Neural cell (in vitro differentiated cells): ENCODE data around the gene THRAP3. TPM values are rescaled to one million over a fixed set of nuclear protein-coding genes. Genes with fewer than 3 reads are reported as not detected.

Source experiments
- H2AFZ ChIP-seq: fragments of 200-600, 300-800 bp; sonication (generic), shearing (Covaris generic); 2 replicates; pipeline ENCODE4 v1.6.0; 2014; ENCODE audit warnings: low read depth, mild to moderate bottlenecking, antibody characterized with exemption, low read length, moderate library complexity
- H3F3A ChIP-seq: fragments of 200-600 bp; shearing (Covaris generic); 2 replicates; pipeline ENCODE4 v1.6.1; 2016; ENCODE audit warnings: mild to moderate bottlenecking, moderate library complexity, mixed read lengths, antibody characterized with exemption, low read length; ENCODE audit not compliant: insufficient read depth, poor library complexity, severe bottlenecking
- H3K27ac ChIP-seq: fragments of 200-600, 300-800 bp; sonication (generic), shearing (Covaris generic); 2 replicates; pipeline ENCODE4 v1.5.1; 2014; ENCODE audit warnings: mild to moderate bottlenecking, low read length, moderate library complexity
- H3K27me3 ChIP-seq: fragments of 300-800, 200-600 bp; sonication (generic), shearing (Covaris generic); 2 replicates; pipeline ENCODE4 v1.6.0; 2014; ENCODE audit warnings: mild to moderate bottlenecking, low read depth, low read length, moderate library complexity; ENCODE audit not compliant: insufficient read depth
- H3K36me3 ChIP-seq: fragments of 300-800, 200-600 bp; sonication (generic), shearing (Covaris generic); 2 replicates; pipeline ENCODE4 v1.5.1; 2014; ENCODE audit warnings: mild to moderate bottlenecking, antibody characterized with exemption, low read length, moderate library complexity; ENCODE audit not compliant: insufficient read depth
- H3K4me2 ChIP-seq: fragments of 300-800, 200-600 bp; sonication (generic), shearing (Covaris generic); 2 replicates; pipeline ENCODE4 v1.6.0; 2014; ENCODE audit warnings: mild to moderate bottlenecking, low read length
- H3K4me3 ChIP-seq: fragments of 300-800, 200-600 bp; sonication (generic), shearing (Covaris generic); 2 replicates; pipeline ENCODE4 v1.5.1; 2014; ENCODE audit warnings: mild to moderate bottlenecking, low read length, moderate library complexity
- H3K79me2 ChIP-seq: fragments of 200-600 bp; shearing (Covaris generic); replicated peaks from 2 replicates; pipeline ENCODE4 v1.6.0; 2014; ENCODE audit warnings: mild to moderate bottlenecking, low read length, moderate library complexity; ENCODE audit not compliant: insufficient read depth
- H3K9ac ChIP-seq: fragments of 300-800, 200-600 bp; sonication (generic), shearing (Covaris generic); 2 replicates; pipeline ENCODE4 v1.6.1; 2016; ENCODE audit warnings: mild to moderate bottlenecking, low read length, mixed read lengths
- H3K9me2 ChIP-seq: fragments of 200-600 bp; shearing (Covaris generic); 2 replicates; pipeline ENCODE4 v1.6.1; 2016; ENCODE audit warnings: mild to moderate bottlenecking, low read length, mixed read lengths; ENCODE audit not compliant: insufficient read depth
- H3K9me3 ChIP-seq: fragments of 200-600, 300-800 bp; sonication (generic), shearing (Covaris generic); 2 replicates; pipeline ENCODE4 v1.6.1; 2016; ENCODE audit warnings: mild to moderate bottlenecking, mixed run types, low read length, moderate library complexity, mixed read lengths
- H4K20me1 ChIP-seq: fragments of 200-600 bp; shearing (Covaris generic); 2 replicates; pipeline ENCODE4 v1.6.1; 2016; ENCODE audit warnings: mild to moderate bottlenecking, mixed run types; ENCODE audit not compliant: insufficient read depth
- EP300 ChIP-seq: fragments of 450-650 bp; conservative IDR thresholded peaks from 2 replicates; pipeline ENCODE4 v1.6.1; 2014; ENCODE audit warnings: antibody characterized with exemption, mild to moderate bottlenecking, moderate library complexity; ENCODE audit not compliant: poor library complexity, severe bottlenecking
- EZH2 ChIP-seq: fragments of 200-600, 300-800 bp; shearing (Covaris generic), sonication (generic); IDR thresholded peaks from 2 replicates; pipeline ENCODE4 v1.6.1; 2014; ENCODE audit warnings: antibody characterized with exemption, low read length, borderline replicate concordance, mild to moderate bottlenecking; ENCODE audit not compliant: insufficient read depth, poor library complexity, severe bottlenecking
- MXI1 ChIP-seq: fragments of 450-650 bp; conservative IDR thresholded peaks from 2 replicates; pipeline ENCODE4 v1.6.1; 2014; ENCODE audit warnings: antibody characterized with exemption, mild to moderate bottlenecking; ENCODE audit not compliant: poor library complexity, severe bottlenecking
- POLR2AphosphoS5 ChIP-seq: IDR thresholded peaks from 2 replicates; pipeline ENCODE4 v1.6.1; 2012
- RAD21 ChIP-seq: fragments of 450-650 bp; conservative IDR thresholded peaks from 2 replicates; pipeline ENCODE4 v1.6.1; 2014; ENCODE audit warnings: antibody characterized with exemption, mild to moderate bottlenecking, moderate library complexity
- SMC3 ChIP-seq: fragments of 450-650 bp; conservative IDR thresholded peaks from 2 replicates; pipeline ENCODE4 v1.6.1; 2014; ENCODE audit warnings: antibody characterized with exemption, mild to moderate bottlenecking, moderate library complexity; ENCODE audit not compliant: poor library complexity
- TAF1 ChIP-seq: IDR thresholded peaks from 2 replicates; pipeline ENCODE4 v1.6.1; 2012; ENCODE audit warnings: low read depth
- polyA plus RNA-seq: library from polyadenylated mRNA; depleted of rRNA; stranded (reverse); fragments of >200 nt; gene quantifications from 2 replicates; pipeline ENCODE4 v1.2.3, GENCODE V29; 2014
- TF ChIP-seq, protein P1 (sequence below): IDR thresholded peaks from 2 replicates; pipeline ENCODE4 v1.6.1; 2012; ENCODE audit warnings: borderline replicate concordance
- TF ChIP-seq, protein P2 (sequence below): fragments of 450-650 bp; IDR thresholded peaks from 2 replicates; pipeline ENCODE4 v1.5.1; 2014; ENCODE audit warnings: antibody characterized with exemption, mild to moderate bottlenecking, moderate library complexity; ENCODE audit not compliant: poor library complexity, severe bottlenecking

Gene THRAP3
- polyA plus RNA-seq, 1 donor from 2014 or later, result 54.4 TPM

DNA sequence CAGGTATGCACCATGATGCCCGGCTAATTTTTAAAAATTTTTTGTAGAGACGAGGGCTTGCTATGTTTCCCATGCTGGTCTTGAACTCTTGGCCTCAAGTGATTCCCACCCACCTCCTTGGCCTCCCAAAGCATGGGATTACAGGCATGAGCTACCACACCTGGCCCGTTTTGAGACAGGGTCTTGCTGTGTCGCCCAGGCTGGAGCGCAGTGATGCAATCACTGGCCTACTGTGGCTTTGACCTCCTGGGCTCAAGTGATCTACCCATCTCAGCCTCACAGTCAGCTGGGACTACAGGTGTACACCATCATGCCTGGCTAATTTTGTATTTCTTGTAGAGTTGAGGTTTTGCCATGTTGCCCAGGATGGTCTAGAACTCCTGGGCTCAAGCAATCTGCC lies 74.4 kb downstream of the THRAP3 start:
- Histone ChIP-seq H2AFZ (no peak overlapping the region), H3K27me3 (no peaks in the 10 kb centered on the region), H3K9me3 (no peaks in the 10 kb centered on the region), H3K27ac (no peak overlapping the region), H4K20me1 (no peaks in the 10 kb centered on the region), H3K4me2 (no peak overlapping the region), H3K79me2 (no peaks in the 10 kb centered on the region), H3K4me3 (no peak overlapping the region), H3K9me2 (no peaks in the 10 kb centered on the region), H3K9ac (no peak overlapping the region), H3K36me3 (peaks cover 6% of the 10 kb centered on the region), H3F3A (no peaks in the 10 kb centered on the region)
- TF ChIP-seq EZH2 (no peak), POLR2AphosphoS5 (no peak), RAD21 (no peak), SMC3 (no peak), MXI1 (no peak), EP300 (no peak), TAF1 (no peak)
- TF ChIP-seq, protein P1, sequence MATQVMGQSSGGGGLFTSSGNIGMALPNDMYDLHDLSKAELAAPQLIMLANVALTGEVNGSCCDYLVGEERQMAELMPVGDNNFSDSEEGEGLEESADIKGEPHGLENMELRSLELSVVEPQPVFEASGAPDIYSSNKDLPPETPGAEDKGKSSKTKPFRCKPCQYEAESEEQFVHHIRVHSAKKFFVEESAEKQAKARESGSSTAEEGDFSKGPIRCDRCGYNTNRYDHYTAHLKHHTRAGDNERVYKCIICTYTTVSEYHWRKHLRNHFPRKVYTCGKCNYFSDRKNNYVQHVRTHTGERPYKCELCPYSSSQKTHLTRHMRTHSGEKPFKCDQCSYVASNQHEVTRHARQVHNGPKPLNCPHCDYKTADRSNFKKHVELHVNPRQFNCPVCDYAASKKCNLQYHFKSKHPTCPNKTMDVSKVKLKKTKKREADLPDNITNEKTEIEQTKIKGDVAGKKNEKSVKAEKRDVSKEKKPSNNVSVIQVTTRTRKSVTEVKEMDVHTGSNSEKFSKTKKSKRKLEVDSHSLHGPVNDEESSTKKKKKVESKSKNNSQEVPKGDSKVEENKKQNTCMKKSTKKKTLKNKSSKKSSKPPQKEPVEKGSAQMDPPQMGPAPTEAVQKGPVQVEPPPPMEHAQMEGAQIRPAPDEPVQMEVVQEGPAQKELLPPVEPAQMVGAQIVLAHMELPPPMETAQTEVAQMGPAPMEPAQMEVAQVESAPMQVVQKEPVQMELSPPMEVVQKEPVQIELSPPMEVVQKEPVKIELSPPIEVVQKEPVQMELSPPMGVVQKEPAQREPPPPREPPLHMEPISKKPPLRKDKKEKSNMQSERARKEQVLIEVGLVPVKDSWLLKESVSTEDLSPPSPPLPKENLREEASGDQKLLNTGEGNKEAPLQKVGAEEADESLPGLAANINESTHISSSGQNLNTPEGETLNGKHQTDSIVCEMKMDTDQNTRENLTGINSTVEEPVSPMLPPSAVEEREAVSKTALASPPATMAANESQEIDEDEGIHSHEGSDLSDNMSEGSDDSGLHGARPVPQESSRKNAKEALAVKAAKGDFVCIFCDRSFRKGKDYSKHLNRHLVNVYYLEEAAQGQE, result no peak
- TF ChIP-seq, protein P2, sequence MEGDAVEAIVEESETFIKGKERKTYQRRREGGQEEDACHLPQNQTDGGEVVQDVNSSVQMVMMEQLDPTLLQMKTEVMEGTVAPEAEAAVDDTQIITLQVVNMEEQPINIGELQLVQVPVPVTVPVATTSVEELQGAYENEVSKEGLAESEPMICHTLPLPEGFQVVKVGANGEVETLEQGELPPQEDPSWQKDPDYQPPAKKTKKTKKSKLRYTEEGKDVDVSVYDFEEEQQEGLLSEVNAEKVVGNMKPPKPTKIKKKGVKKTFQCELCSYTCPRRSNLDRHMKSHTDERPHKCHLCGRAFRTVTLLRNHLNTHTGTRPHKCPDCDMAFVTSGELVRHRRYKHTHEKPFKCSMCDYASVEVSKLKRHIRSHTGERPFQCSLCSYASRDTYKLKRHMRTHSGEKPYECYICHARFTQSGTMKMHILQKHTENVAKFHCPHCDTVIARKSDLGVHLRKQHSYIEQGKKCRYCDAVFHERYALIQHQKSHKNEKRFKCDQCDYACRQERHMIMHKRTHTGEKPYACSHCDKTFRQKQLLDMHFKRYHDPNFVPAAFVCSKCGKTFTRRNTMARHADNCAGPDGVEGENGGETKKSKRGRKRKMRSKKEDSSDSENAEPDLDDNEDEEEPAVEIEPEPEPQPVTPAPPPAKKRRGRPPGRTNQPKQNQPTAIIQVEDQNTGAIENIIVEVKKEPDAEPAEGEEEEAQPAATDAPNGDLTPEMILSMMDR, result no peak

GRCh38 chr1:36300526-36300925 lies 76.3 kb downstream of the THRAP3 start:
- Histone ChIP-seq H3K4me2 (no peak overlapping the region), H3K9ac (no peak overlapping the region), H3K79me2 (no peaks in the 10 kb centered on the region), H2AFZ (no peak overlapping the region), H3K9me2 (no peaks in the 10 kb centered on the region), H3K4me3 (no peak overlapping the region), H3K27ac (no peak overlapping the region), H3K27me3 (no peaks in the 10 kb centered on the region), H4K20me1 (no peaks in the 10 kb centered on the region), H3K9me3 (no peaks in the 10 kb centered on the region), H3F3A (no peaks in the 10 kb centered on the region), H3K36me3 (peaks cover 6% of the 10 kb centered on the region)
- TF ChIP-seq SMC3, result no peak
- TF ChIP-seq, protein P1, result no peak
